C1 segment of cervical spinal cord (tissue), 14 donors: ENCODE data around the gene SLC5A3.

ENCODE experiments used
- DNase-seq, 14 donors: peaks; one replicate each; lab custom pipeline; 2025; lab: John Stamatoyannopoulos, UW

The SLC5A3 gene

DNA sequence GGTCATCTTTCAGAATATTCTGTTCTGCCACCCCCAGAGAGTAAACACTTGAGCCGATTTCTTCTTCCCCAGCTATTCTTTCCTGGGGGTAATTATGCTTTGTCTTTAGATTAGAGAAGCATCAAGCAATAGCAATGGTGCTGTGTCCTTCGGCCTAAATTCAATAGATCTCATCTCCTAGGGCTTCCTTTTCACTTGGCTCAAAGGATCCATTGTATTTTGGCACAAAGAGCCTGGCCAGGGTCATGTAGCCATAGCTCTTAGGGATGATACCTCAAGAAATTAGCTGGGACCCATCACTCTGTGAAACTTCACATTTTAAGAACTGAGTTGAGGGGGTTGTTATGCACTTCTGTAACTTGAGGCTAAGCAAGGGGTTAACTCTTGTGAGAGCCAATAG lies 27.0 kb downstream of the SLC5A3 start:
- no peak for DNase-seq

DNA sequence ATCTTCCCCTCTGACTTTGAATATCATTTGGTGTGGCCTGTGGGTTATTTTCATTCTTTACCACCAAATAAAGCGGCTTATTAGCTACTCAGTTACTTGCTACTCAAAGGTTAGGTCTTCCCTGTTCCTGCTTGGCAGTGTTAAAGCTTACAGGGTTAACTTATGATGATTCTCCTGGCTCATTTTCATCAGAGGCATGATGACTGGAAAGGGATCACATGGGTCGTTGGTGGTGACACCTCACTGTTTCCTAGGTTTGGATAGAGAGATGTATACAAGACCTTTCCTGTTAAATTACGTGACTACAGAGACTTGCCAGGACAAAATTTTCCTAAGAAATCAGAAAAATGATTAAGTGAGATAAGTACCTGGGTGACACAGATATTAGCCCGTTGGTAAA lies 27.4 kb downstream of the SLC5A3 start:
- DNase-seq, result no peak

DNA sequence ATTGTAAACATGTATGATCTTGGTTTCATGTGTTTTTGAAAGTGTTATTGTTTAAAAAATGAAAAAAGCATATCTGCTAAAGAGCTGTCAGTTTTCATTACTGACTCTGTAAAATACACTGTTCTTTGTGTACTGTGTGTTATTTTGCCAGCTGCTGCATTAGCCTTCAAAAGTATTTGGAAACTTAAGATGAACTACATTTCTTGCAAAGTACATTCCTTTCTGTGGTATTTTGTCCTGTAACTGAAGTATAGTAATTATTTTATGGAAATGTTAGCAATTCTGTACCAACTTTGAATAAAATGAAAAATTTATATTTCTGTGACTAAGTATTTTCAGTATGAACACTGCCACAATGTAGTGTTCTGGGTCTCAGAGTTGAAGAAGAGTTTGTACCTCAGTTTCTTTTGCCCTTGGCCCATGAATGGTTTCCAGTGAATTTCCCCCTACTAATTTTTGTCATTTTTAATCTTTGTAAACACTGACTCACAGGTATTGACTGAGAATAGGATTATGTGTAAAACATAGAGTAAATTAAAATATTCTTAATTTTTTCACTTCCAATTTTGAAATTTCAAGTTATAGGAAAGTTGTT lies 32.7 kb downstream of the SLC5A3 start:
- DNase-seq, result no peak

DNA sequence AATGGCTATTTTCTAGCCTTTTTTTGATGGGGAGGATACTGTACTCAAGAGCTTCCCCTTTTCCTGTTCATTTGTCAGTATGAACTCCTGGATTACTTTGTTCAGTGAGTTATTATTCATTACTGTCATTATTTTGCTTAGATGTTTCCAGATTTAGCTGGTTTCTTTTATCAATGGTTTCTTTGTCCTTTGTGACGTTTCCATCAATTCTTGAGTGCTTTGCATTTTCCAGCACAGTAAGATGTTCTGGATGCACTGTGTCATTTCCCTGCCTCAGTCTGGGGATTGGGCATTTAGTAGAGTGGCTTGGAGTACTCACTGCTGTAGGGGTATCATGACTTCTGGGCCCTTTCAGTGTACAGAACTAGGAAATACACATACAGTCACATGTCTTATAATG lies 34.2 kb downstream of the SLC5A3 start:
- no peak for DNase-seq

DNA sequence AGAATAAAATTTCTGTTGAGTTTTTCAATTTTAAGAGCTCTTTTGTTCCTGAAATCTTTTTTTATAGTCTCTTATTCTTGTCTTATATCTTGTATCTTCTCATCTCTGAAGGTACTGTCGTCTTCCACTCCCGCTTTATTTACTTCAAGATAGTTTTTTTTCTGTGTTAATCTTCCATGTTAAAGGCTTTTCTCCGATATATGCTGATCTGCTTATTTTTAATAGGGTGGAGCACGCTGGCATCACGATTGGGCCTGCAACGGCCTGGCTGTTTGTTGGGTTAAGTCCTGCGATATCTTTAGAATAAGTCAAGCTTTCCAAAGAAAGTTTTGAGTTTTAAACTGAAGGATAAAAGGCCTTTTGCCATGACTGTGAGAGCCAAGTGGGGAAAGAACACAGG lies 35.7 kb downstream of the SLC5A3 start:
- DNase-seq, result no peak

DNA sequence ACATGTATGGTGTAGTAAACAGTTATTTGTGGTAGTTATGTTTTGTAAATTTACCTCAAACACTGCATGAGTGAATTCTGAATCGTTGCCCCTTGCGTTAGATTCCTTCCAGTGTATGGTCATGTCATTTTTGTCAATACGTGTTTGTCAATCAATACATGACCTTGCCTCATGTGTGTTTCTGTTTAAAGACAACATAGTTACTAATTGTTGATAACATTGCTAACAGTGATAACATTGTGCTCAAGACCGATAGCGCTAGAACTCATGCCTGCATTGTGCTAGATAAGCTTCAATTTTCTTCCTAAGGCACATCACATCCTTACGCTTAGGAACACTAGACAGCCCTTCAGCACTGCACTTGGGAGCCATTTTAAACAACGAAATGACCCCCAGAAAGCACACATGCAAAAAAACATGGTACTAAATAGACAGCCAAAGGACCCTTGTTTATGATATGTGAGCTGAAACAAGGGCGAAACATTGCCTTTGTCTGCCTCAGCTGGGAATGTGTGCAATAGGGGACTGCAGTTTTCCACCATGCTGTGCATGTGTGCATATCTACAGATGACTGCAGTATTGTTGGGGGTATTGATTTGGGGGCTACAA lies 37.3 kb downstream of the SLC5A3 start:
- no peak for DNase-seq

DNA sequence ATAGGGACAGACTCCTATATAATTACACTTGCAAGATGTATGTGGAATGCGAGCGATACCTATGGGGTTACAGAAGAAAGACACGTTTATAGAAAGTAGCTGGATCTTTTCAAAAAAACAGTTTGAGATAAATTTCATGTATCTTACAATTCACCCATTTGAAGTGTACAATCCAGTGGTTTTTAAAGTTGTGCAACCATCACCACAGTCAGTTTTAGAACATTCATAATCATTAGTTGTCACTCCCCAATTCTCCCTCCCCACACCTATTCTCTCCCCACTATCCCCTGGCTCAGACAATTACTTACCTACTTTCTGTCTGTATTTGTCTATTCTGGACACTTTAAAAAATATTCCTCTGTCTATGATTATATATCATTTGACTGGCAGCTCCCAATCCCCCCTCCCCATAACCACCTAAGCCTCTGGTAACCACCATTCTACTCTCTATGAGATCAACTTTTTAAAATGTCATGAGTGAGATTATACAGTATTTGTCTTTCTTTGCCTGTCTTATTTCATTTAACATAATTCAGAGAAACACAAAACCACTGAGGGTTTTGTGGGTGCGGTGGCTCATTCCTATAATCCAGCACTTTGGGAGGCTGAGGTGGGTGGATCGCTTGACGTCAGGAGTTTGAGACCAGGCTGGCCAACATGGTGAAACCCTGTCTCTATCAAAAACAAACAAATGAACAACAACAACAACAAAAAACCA lies 39.1 kb downstream of the SLC5A3 start:
- DNase-seq, result no peak

DNA sequence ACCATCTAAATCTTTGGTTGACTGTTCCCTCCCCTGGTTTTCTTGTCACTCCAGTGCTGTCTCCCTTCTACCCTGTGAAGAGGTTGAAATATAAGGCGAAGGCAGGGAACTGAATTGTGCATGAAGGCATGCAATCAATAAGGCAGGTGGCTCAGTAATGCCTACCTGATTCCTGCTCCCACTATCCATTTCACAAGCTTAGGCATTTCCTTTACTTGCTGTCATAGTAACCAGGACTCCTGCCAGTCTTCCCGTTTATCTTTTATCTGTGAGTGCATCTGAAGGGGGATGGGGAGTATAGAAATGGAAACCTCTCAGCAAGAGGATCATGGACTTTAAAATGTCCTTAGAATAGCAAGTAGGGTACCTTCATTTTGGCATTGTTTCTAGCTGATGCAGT lies 40.5 kb downstream of the SLC5A3 start:
- DNase-seq, result no peak

DNA sequence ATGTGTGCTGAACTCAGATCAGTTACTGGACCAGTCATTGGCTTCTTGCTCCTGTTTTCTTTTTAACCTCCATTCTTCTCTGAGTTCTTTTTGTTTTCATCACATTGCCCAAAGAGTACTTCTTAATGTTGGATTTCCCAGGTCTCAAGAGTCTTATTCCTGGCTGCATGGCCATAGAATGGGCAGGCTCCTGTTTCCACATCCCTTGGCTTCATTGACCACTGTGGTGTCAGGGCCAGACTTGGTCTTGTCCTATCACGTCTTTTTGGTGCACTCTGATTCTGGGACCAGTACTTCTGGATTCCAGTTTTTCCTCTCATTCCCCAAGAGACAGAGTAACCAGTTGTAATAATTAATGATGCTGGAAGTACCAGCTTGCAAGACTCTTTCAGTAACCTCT lies 41.8 kb downstream of the SLC5A3 start:
- DNase-seq, result no peak

DNA sequence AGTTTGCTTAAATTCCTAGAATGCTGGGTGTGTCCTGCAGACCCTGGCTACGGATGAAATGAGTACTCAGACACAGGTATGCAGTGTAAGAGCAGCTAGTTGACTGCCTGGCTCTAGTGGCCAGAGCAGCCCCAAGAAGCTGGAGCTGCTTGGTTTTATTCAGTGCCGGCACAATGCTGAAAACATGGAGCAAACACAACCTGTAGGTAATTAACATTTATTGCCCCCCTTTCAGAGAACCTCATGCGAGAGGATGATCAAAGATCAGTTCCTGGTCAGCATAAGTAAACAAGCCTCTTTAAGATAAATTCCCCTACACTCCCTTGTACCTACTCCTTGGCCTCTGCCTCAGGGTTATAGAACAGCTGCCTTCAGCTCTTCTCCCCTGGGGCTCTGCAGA lies 43.2 kb downstream of the SLC5A3 start:
- DNase-seq, result no peak

DNA sequence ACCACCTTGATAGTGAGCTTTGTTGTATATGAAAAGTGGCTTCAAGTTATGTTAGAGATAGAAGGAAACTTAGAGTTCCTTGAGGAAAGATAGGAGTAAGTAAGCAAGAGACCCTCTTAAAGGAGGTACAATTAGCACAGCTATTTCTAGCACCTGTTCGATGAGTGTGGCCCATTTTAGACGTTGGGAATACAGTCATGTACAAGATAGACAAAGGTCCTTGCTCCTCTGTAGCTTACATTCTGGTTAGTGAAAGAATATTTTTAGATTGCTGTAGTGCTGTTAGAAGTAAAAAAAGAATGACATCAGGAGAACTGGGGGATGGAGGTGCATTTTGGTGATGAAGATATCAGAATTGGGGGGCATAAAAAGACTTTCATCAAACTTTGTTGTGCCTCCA lies 47.5 kb downstream of the SLC5A3 start:
- DNase-seq, result no peak

DNA sequence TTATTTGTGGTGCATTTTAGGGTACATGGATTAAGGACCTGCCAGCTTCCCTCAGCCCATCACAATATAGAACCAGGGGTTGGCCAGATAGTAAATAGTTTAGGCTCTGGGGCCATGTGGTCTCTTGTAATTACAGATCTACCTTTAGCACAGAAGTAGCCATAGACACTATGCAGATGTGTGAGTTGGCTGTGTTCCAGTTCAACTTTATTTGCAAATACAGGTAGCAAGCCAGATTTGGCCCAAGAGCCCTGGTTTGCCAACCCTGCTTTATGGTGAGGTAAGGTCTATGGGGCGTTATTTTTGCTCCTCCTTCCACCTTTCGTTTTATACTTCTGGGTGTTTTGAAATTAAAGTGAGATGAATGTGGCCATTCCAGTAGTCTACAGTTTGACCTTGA lies 48.7 kb downstream of the SLC5A3 start:
- no peak for DNase-seq
